NOMO-1 (cell line): ENCODE results near the gene EDIL3.
"Not testable (repeated sequence)": the region's sequence is repeated elsewhere in the genome, so short reads cannot be mapped to it uniquely, and the experiment has no call there.

Experiments used
- DNase-seq, 2 experiments: peaks; one replicate each; lab custom pipeline; 2025; ENCODE audit not compliant: unreplicated experiment in 2 of 2; lab: John Stamatoyannopoulos, UW

Gene EDIL3

GRCh38 chr5:84379749-84380148 is 4.9 kb downstream of the EDIL3 start:
- DNase-seq, result no peak

DNA sequence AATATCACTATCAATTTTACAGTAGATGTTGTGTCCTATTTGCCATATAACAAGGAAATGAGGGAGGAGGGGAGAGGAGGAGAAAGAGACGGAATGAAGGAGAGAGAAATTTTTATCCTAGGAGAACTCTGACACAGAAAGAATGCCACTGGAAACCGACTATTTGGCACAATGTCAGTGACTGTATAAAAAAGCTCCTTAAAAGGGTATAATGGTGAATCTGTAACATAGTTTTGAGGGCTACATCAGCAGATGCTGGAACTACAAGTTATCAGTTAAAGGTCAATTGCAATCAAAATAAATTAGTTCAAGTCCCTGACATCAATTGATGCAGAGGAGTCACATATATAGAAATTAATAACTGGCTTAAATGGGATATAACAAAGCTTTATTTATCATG is 5.7 kb downstream of the EDIL3 start:
- no peak for DNase-seq

DNA sequence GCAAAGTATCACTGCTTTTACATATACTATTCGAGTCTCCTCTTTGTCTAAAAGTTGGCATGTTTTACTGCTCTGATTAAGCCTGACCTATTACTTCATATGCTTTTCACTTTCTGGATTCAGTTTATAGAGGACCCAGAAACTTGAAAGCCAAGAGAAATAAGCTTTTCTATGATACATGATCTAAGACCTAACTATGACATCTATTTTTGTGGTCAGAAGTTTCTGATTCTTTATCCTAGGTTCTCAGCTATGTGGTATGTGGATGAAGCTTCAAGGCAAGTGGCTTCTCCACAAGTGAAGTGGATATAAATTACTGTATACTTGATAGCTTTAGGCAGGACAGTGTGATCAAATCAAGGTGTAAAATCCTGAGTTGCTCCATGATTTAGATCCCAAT is 6.3 kb downstream of the EDIL3 start:
- DNase-seq, result no peak

DNA sequence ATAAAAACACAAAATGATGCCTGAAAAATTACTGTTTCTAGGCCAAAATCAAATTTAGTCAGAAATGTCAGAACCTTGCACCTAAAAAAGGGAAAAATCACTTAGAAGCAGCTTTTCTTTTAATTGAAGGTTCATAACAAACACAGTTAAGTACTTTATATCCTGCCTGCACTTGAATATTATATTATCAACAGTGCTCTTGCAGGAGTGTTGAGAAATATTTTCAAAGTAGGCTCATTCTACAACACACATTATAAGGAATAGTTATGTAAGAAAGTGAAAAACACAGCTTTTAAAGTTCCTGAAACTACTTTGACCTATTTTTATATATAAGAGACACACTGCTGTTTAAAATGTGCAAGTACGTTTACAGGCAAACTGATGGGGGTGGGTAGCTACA is 8.3 kb downstream of the EDIL3 start:
- no peak for DNase-seq

DNA sequence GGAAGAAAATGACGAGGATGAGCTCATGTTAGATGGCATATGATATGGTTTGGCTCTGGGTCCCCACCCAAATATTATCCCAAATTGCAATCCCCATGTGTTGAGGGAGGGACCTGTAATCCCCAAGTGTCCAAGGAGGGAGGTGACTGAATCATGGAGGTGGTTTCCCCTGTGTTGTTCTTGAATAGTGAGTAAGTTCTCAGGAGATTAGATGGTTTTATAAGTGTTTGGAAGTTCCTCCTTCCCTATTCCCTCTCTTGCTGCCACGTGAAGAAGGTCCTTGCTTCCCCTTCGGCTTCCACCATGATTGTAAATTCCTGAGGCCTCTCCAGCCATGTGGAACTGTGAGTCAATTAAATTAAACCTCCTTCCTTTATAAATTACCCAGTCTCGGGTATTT is 10.1 kb downstream of the EDIL3 start:
- no peak for DNase-seq

- no peak for DNase-seq
Measured at GRCh38 chr5:84373506-84373905, 11.2 kb downstream of the EDIL3 start.

DNA sequence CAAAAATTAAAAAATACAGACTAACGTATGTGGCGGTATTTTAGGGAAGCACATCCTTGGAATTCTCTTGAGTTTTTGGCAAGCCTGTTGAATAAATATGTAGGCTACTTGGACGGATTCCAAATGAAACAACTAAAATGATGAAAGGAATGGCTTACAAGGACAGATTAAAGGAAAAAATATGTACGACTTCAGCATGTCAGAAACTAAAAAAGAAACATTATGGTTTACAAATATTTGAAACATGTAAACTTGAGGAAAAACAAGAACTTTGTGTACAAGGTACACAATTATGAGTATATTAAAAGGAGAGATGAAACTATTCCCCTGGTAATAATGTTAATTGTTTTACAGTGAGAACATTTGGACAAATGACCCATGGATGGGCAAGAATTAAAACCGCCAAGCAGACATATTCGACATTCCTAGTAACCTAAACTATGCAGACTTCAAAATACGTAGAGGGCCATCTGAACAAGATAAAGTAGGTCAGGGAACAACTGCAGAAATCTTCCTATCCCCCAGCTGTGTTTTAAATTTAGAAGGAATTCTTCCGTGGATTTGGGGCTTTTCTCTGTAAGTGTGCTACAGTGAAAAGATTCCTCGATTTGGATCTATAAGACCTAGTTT is 12.5 kb downstream of the EDIL3 start:
- DNase-seq, result no peak

- no peak for DNase-seq
Measured at GRCh38 chr5:84370176-84370575, 14.5 kb downstream of the EDIL3 start.

GRCh38 chr5:84364043-84364442 is 20.6 kb downstream of the EDIL3 start:
- no peak for DNase-seq

- no peak for DNase-seq
Measured at GRCh38 chr5:84362061-84362720, 22.5 kb downstream of the EDIL3 start.

GRCh38 chr5:84361572-84361971 is 23.1 kb downstream of the EDIL3 start:
- DNase-seq, result no peak

- DNase-seq, result no peak
Measured at GRCh38 chr5:84360056-84360455, 24.6 kb downstream of the EDIL3 start.

GRCh38 chr5:84354101-84354500 is 30.6 kb downstream of the EDIL3 start:
- no peak for DNase-seq

GRCh38 chr5:84344788-84345187 is 39.9 kb downstream of the EDIL3 start:
- no peak for DNase-seq

DNA sequence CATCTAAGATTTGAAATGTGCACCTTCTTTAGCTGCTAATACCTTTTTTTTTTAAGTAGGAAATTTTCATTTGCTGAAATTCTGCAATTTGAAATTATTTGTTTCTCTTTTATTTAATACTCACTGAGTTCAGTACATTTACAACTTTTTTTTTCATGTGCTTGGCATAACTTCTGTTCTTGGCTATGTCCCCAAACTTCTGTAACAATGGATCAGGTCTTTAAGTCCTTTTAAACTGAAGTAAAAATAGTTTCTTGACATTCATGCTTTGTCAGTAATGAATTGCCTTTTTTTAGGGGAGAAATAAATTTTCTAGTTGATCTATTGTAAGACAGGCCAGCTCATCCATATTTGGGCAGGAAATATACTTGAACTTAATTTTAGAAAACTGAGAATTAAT is 41.5 kb downstream of the EDIL3 start:
- no peak for DNase-seq

GRCh38 chr5:84332106-84332505 is 52.6 kb downstream of the EDIL3 start:
- no peak for DNase-seq

- DNase-seq, result no peak
Measured at GRCh38 chr5:84327591-84327990, 57.1 kb downstream of the EDIL3 start.

DNA sequence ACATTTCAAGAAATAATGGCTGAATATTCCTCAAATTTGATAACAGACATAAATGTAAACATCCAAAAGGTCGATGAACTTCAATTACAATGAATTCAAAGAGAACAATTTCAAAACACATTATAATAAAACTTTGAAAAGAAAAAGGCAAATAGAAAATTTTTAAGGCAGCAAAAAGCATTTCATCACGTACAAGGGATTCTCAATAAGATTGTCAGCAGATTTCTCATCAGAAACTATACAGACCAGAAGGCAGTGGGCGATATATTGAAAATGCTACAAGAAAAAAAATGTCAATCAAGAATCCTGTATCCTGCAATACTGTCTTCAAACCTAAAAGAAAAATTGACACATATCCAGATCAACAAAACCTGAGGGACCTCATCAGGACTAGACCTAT is 62.0 kb downstream of the EDIL3 start:
- DNase-seq, result no peak

GRCh38 chr5:84317826-84318225 is 66.9 kb downstream of the EDIL3 start:
- not testable (repeated sequence) for DNase-seq

- DNase-seq, result not testable (repeated sequence)
Measured at GRCh38 chr5:84312280-84312679, 72.4 kb downstream of the EDIL3 start.

DNA sequence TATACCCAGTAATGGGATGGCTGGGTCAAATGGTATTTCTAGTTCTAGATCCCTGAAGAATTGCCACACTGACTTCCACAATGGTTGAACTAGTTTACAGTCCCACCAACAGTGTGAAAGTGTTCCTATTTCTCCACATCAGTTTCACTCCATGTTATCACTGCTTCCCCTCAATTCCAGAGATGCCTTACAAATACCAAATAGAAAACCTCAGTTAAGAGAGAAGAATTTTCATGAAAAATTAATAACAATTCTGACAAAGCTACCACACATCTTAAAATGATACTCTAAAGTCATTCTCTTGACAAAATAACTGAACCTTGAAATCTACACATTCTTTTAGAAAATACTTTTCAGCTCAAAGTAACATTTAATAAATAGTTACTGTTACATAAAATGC is 74.8 kb downstream of the EDIL3 start:
- DNase-seq, result not testable (repeated sequence)

GRCh38 chr5:84306601-84307000 is 78.1 kb downstream of the EDIL3 start:
- DNase-seq, result no peak

DNA sequence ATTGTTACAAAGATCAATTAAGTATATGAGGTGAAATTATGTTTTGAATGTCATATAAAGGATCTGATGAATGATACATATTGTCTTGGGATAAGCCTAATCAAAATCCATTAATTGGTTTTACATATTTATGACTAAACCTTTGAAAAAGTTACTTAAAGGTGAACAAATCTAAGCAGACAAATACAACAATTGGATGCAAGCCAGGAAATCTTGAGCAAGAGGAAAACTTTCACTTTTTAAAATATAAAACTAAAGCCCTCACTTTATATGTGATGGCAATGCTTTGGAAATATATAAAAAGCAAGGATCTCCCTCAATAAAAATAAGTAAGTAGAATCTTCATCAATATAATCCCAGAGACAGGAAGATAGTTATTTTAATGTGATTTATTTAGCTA is 80.1 kb downstream of the EDIL3 start:
- DNase-seq, result no peak
